Liver (tissue), 3 donors: ENCODE results near the gene RNU11.
"Not testable (repeated sequence)": the region's sequence is repeated elsewhere in the genome, so short reads cannot be mapped to it uniquely, and the experiment has no call there.

Source experiments
- EGR1 ChIP-seq, 2 donors: IDR thresholded peaks; 2 replicates each; pipeline ENCODE4 v1.6.1; 2016 to 2018; ENCODE audit warnings: antibody characterized with exemption in 2 of 2, low read depth in 2 of 2
- RAD21 ChIP-seq, 2 donors: IDR thresholded peaks; 2 replicates each; pipeline ENCODE4 v1.6.1; 2016; ENCODE audit warnings: antibody characterized with exemption in 2 of 2, mild to moderate bottlenecking in 2 of 2
- RXRA ChIP-seq, 2 donors: IDR thresholded peaks; 2 replicates each; pipeline ENCODE4 v1.6.1; 2017 to 2018; ENCODE audit warnings: antibody characterized with exemption in 2 of 2, mild to moderate bottlenecking in 1 of 2
- TAF1 ChIP-seq: conservative IDR thresholded peaks from 2 replicates; pipeline ENCODE4 v1.6.1; 2016; ENCODE audit warnings: antibody characterized with exemption, mild to moderate bottlenecking
- TF ChIP-seq, protein P1 (sequence below): fragments of 150-350 bp; IDR thresholded peaks from 2 replicates; pipeline ENCODE4 v1.5.1; 2017; ENCODE audit warnings: improper control_type of control experiment, low read depth, low read length; ENCODE audit not compliant: missing input control
- TF ChIP-seq, protein P2 (sequence below): IDR thresholded peaks from 2 replicates; pipeline ENCODE4 v1.6.1; 2016; ENCODE audit warnings: antibody characterized with exemption, mild to moderate bottlenecking
- TF ChIP-seq, protein P3 (sequence below): IDR thresholded peaks from 2 replicates; pipeline ENCODE4 v1.6.1; 2016; ENCODE audit warnings: antibody characterized with exemption
- TF ChIP-seq, protein P4 (sequence below): IDR thresholded peaks from 2 replicates; pipeline ENCODE4 v1.6.1; 2016; ENCODE audit warnings: antibody characterized with exemption
- donor health status: healthy.
- donor health status: healthy.

DNA sequence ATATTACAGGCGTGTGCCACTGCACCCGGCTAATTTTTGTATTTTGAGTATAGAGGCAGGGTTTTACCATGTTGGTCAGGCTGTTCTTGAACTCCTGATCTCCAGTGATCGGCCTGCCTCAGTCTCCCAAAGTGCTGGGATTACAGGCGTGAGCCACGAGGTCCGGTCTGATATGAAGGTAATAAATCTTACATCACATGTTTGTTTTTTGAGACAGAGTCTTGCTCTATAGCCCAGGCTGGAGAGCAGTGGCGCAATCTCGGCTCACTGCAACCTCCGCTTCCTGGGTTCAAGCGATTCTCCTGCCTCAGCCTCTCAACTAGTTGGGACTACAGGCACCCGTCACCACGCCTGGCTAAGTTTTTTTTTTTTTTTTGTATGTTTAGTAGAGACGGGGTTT, 4.7 kb downstream of the RNU11 start:
- TF ChIP-seq, protein P1, sequence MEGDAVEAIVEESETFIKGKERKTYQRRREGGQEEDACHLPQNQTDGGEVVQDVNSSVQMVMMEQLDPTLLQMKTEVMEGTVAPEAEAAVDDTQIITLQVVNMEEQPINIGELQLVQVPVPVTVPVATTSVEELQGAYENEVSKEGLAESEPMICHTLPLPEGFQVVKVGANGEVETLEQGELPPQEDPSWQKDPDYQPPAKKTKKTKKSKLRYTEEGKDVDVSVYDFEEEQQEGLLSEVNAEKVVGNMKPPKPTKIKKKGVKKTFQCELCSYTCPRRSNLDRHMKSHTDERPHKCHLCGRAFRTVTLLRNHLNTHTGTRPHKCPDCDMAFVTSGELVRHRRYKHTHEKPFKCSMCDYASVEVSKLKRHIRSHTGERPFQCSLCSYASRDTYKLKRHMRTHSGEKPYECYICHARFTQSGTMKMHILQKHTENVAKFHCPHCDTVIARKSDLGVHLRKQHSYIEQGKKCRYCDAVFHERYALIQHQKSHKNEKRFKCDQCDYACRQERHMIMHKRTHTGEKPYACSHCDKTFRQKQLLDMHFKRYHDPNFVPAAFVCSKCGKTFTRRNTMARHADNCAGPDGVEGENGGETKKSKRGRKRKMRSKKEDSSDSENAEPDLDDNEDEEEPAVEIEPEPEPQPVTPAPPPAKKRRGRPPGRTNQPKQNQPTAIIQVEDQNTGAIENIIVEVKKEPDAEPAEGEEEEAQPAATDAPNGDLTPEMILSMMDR, result not testable (repeated sequence)
- TF ChIP-seq, protein P2, sequence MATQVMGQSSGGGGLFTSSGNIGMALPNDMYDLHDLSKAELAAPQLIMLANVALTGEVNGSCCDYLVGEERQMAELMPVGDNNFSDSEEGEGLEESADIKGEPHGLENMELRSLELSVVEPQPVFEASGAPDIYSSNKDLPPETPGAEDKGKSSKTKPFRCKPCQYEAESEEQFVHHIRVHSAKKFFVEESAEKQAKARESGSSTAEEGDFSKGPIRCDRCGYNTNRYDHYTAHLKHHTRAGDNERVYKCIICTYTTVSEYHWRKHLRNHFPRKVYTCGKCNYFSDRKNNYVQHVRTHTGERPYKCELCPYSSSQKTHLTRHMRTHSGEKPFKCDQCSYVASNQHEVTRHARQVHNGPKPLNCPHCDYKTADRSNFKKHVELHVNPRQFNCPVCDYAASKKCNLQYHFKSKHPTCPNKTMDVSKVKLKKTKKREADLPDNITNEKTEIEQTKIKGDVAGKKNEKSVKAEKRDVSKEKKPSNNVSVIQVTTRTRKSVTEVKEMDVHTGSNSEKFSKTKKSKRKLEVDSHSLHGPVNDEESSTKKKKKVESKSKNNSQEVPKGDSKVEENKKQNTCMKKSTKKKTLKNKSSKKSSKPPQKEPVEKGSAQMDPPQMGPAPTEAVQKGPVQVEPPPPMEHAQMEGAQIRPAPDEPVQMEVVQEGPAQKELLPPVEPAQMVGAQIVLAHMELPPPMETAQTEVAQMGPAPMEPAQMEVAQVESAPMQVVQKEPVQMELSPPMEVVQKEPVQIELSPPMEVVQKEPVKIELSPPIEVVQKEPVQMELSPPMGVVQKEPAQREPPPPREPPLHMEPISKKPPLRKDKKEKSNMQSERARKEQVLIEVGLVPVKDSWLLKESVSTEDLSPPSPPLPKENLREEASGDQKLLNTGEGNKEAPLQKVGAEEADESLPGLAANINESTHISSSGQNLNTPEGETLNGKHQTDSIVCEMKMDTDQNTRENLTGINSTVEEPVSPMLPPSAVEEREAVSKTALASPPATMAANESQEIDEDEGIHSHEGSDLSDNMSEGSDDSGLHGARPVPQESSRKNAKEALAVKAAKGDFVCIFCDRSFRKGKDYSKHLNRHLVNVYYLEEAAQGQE, result not testable (repeated sequence)
- TF ChIP-seq RXRA (IDR thresholded peaks at IDR 0.05); EGR1 (IDR thresholded peaks at IDR 0.05; ENCODE audit: low read depth in 2 of 2); TAF1; RAD21 (IDR thresholded peaks at IDR 0.05): not testable (repeated sequence)
- TF ChIP-seq, protein P3, sequence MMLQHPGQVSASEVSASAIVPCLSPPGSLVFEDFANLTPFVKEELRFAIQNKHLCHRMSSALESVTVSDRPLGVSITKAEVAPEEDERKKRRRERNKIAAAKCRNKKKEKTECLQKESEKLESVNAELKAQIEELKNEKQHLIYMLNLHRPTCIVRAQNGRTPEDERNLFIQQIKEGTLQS, result not testable (repeated sequence)
- TF ChIP-seq, protein P4, sequence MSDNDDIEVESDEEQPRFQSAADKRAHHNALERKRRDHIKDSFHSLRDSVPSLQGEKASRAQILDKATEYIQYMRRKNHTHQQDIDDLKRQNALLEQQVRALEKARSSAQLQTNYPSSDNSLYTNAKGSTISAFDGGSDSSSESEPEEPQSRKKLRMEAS, result not testable (repeated sequence)
